ENCODE measurements around the gene ZDHHC19.

- TF ChIP-seq CTCF (conservative IDR thresholded peaks at IDR 0.05) = no peak
- TF ChIP-seq ZFX (IDR thresholded peaks at IDR 0.05) = no peak
Observed at GRCh38 chr3:196218155-196218712, 7.0 kb upstream of the ZDHHC19 start.
